ENCODE results near the gene TOR4A.

DNA sequence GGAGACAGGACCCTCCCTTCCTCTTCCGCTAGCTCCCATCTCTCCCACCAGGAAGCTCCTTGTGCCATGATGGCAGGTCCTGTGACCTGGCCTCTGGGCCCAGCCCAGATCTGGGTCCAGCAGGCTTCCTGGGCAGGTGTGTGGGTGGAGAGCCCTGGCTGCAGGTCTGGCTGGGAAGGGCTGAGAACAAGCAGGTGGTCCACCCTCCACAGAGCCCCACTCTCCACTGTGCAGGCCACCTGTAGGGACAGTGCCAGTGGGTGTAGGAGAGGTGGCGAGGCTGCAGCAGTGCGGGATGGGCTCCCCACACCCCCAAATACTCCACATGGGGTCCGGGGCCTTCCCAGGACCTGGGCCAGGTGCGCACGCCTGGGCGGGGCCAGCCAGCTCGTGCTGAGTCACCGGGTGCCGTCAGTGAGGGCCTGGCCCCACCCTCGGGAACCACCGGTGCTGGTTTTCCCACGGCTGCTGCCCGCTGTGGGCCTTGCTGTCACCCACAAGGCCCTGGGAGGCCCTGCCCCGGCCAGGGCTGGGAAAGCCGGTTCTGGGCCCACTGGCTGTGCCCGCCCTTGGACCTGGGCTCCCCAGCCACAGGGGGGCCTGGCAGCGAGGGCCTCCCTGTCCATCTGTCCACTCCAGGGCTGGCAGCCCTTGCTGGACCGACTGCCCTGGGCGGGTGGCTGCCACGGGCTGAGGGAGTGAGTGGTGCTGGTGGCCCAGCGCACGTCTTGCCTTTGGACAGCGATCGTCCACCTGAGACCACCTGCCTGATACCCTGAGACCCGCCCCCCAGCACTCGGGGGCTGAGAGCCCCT is 33.9 kb downstream of the TOR4A start:
- TF ChIP-seq POLR2AphosphoS5 (IDR thresholded peaks at IDR 0.05; ENCODE audit: low read depth, low read length) (no peak), TAF1 (IDR thresholded peaks at IDR 0.05; ENCODE audit: low read depth, low read length) (no peak), POLR2A (IDR thresholded peaks at IDR 0.05; ENCODE audit: low read depth, low read length) (no peak), POU2F2 (IDR thresholded peaks at IDR 0.05; ENCODE audit: low read depth, low read length) (no peak), SPI1 (IDR thresholded peaks at IDR 0.05; ENCODE audit: low read depth, low read length) (no peak)

All from GM12891 (cell line).